Right ventricle myocardium superior (tissue), 1 donor: ENCODE data around the gene MRGPRX1. TPM values are rescaled to one million over a fixed set of nuclear protein-coding genes. Genes with fewer than 3 reads are reported as not detected.
"Not testable (repeated sequence)": the region's sequence is repeated elsewhere in the genome, so short reads cannot be mapped to it uniquely, and the experiment has no call there.

Experiments used
- ATAC-seq: fragments of 200-7000 bp; cut with Tn5 transposase; one replicate; pipeline ENCODE4 v1.9.1; 2020; ENCODE audit warnings: mild to moderate bottlenecking; ENCODE audit not compliant: poor library complexity
- DNase-seq: peaks from one replicate; pipeline ENCODE4 v3.0.0-alpha.2; 2020
- intact Hi-C: fragments of 100-400 bp; cut with DNase I; formaldehyde crosslinking; loops from one replicate; pipeline ENCODE4 v1.11.2; 2022
- long read RNA-seq: library from polyadenylated mRNA; unstranded; transcript quantifications from one replicate; pipeline ENCODE4 v2.0.0, GENCODE V29; 2021
- total RNA-seq: library from RNA; stranded (reverse); fragmentation: NEBNext Ultra II Directional; extraction: Animal tissue kit (Norgen Biotek cat#: 25700); gene quantifications from one replicate; pipeline ENCODE4 v1.2.1, GENCODE V29; 2021
- donor health status: DM: no; HTN: yes; CAD: no; lungs with severe emphysema.

Gene MRGPRX1
- not detected for total RNA-seq
- long read RNA-seq: 0 reads

GRCh38 chr11:18939314-18939713 is at the start of gene MRGPRX1:
TSS of gene MRGPRX1 (minus strand) at chr11:18939414. CDS start at chr11:18934784, 4,630 bp downstream.
- no peak for ATAC-seq
- no peak for DNase-seq
- intact Hi-C loops: no loop called here

- DNase-seq: no peak
- intact Hi-C loops: no loop called here
Measured at GRCh38 chr11:18987454-18988231, 48.4 kb upstream of the MRGPRX1 start.

GRCh38 chr11:18986744-18987143 is 47.5 kb upstream of the MRGPRX1 start:
- intact Hi-C loops: no loop called here
- no peak for DNase-seq
- no peak for ATAC-seq

More at GRCh38 chr11:18987454-18988231, 48.4 kb upstream of the MRGPRX1 start:
- ATAC-seq: no peak

GRCh38 chr11:18981897-18982296 is 42.7 kb upstream of the MRGPRX1 start:
- intact Hi-C loops: loop anchor here (5.0 kb wide), 1 partner anchor 50 kb away; no protein-coding TSS in a partner anchor
- ATAC-seq (no peak), DNase-seq (no peak)

GRCh38 chr11:18974192-18974591 is 35.0 kb upstream of the MRGPRX1 start:
- no peak for ATAC-seq
- intact Hi-C loops: no loop called here
- DNase-seq: no peak

- intact Hi-C loops: no loop called here
- no peak for ATAC-seq
- DNase-seq: no peak
Measured at GRCh38 chr11:18972336-18972735, 33.1 kb upstream of the MRGPRX1 start.

GRCh38 chr11:18969720-18970119 is 30.5 kb upstream of the MRGPRX1 start:
- intact Hi-C loops: no loop called here
- no peak for DNase-seq
- no peak for ATAC-seq

- no peak for DNase-seq
- ATAC-seq: no peak
- intact Hi-C loops: no loop called here
Measured at GRCh38 chr11:18958221-18958910, 19.2 kb upstream of the MRGPRX1 start.

- ATAC-seq (no peak), DNase-seq (no peak)
- intact Hi-C loops: no loop called here
Measured at GRCh38 chr11:18956630-18957029, 17.4 kb upstream of the MRGPRX1 start.

- no peak for ATAC-seq
- intact Hi-C loops: no loop called here
- no peak for DNase-seq
Measured at GRCh38 chr11:18936002-18936673, 3.1 kb downstream of the MRGPRX1 start.

- ATAC-seq (no peak), DNase-seq (no peak)
- intact Hi-C loops: loop anchor here (5.0 kb wide), 1 partner anchor 48 kb away; no protein-coding TSS in a partner anchor
Measured at GRCh38 chr11:18934195-18934814, 4.9 kb downstream of the MRGPRX1 start.

- DNase-seq (no peak), ATAC-seq (no peak)
- intact Hi-C loops: no loop called here
Measured at GRCh38 chr11:18927550-18928322, 11.5 kb downstream of the MRGPRX1 start.

- DNase-seq, ATAC-seq, intact Hi-C loops: not testable (repeated sequence)
Measured at GRCh38 chr11:18925426-18925825, 13.8 kb downstream of the MRGPRX1 start.

- ATAC-seq: no peak
- no peak for DNase-seq
- intact Hi-C loops: no loop called here
Measured at GRCh38 chr11:18912883-18913282, 26.3 kb downstream of the MRGPRX1 start.

GRCh38 chr11:18907391-18907790 is 31.8 kb downstream of the MRGPRX1 start:
- DNase-seq: no peak
- intact Hi-C loops: no loop called here
- no peak for ATAC-seq

GRCh38 chr11:18900637-18901036 is 38.6 kb downstream of the MRGPRX1 start:
- ATAC-seq, DNase-seq, intact Hi-C loops: not testable (repeated sequence)

- ATAC-seq, DNase-seq, intact Hi-C loops: not testable (repeated sequence)
Measured at GRCh38 chr11:18900151-18900611, 39.0 kb downstream of the MRGPRX1 start.

- ATAC-seq, DNase-seq, intact Hi-C loops: not testable (repeated sequence)
Measured at GRCh38 chr11:18891712-18892111, 47.5 kb downstream of the MRGPRX1 start.
